Measurements from ENCODE around the gene GUCD1.

GUCD1 gene

GRCh38 chr22:24504540-24504939 is 50.4 kb downstream of the GUCD1 start:
- DNase-seq (ENCODE audit: low spot score), result no peak
- FAIRE-seq, result no peak

GRCh38 chr22:24503843-24504338 is 51.0 kb downstream of the GUCD1 start:
- DNase-seq (ENCODE audit: low spot score) (no peak), FAIRE-seq (no peak)

GRCh38 chr22:24503137-24503842 is 51.6 kb downstream of the GUCD1 start:
- DNase-seq (ENCODE audit: low spot score), result peak; percentile 67
- FAIRE-seq, result peak; percentile 69

- DNase-seq (ENCODE audit: low spot score), result no peak
These were observed 52.4 kb downstream of the GUCD1 start for GRCh38 chr22:24502541-24502940.

GRCh38 chr22:24502034-24502433 is 52.9 kb downstream of the GUCD1 start:
- DNase-seq (ENCODE audit: low spot score), result no peak
- no peak for FAIRE-seq

More at GRCh38 chr22:24502541-24502940, 52.4 kb downstream of the GUCD1 start:
- FAIRE-seq, result no peak

- DNase-seq (ENCODE audit: low spot score) (no peak), FAIRE-seq (no peak)
These were observed 53.5 kb downstream of the GUCD1 start for GRCh38 chr22:24501301-24502005.

- FAIRE-seq, result no peak
These were observed 54.6 kb downstream of the GUCD1 start for GRCh38 chr22:24500277-24500820.

GRCh38 chr22:24499706-24500276 is 55.1 kb downstream of the GUCD1 start:
- DNase-seq (ENCODE audit: low spot score) (no peak), FAIRE-seq (no peak)

More at GRCh38 chr22:24500277-24500820, 54.6 kb downstream of the GUCD1 start:
- no peak for DNase-seq (ENCODE audit: low spot score)

- no peak for FAIRE-seq
- no peak for DNase-seq (ENCODE audit: low spot score)
These were observed 56.1 kb downstream of the GUCD1 start for GRCh38 chr22:24498824-24499223.

- FAIRE-seq (no peak), DNase-seq (ENCODE audit: low spot score) (no peak)
These were observed 57.1 kb downstream of the GUCD1 start for GRCh38 chr22:24497841-24498258.

GRCh38 chr22:24496661-24497060 is 58.3 kb downstream of the GUCD1 start:
- FAIRE-seq (no peak), DNase-seq (ENCODE audit: low spot score) (no peak)

GRCh38 chr22:24496234-24496633 is 58.7 kb downstream of the GUCD1 start:
- no peak for FAIRE-seq
- no peak for DNase-seq (ENCODE audit: low spot score)

- no peak for DNase-seq (ENCODE audit: low spot score)
These were observed 59.6 kb downstream of the GUCD1 start for GRCh38 chr22:24495365-24495675.

GRCh38 chr22:24494528-24495364 is 60.2 kb downstream of the GUCD1 start, which contains the start of gene UPB1:
TSS of gene UPB1 (plus strand) at chr22:24495332. CDS start at chr22:24495404, 72 bp downstream.
- DNase-seq (ENCODE audit: low spot score), result no peak
- no peak for FAIRE-seq

More at GRCh38 chr22:24495365-24495675, 59.6 kb downstream of the GUCD1 start:
- no peak for FAIRE-seq

- FAIRE-seq (no peak), DNase-seq (ENCODE audit: low spot score) (no peak)
These were observed 60.8 kb downstream of the GUCD1 start for GRCh38 chr22:24494167-24494527.

- no peak for FAIRE-seq
- DNase-seq (ENCODE audit: low spot score), result no peak
These were observed 62.5 kb downstream of the GUCD1 start for GRCh38 chr22:24492391-24492790.

Data from RCC 7860 (cell line).